KBM-7 (cell line): ENCODE data around the gene TBCE.
"Not testable (repeated sequence)": the region's sequence is repeated elsewhere in the genome, so short reads cannot be mapped to it uniquely, and the experiment has no call there.

Experiments used
- DNase-seq: peaks from one replicate; pipeline ENCODE4 v3.0.0-alpha.2; 2015
- in situ Hi-C: fragments of 300-500 bp; cut with MboI; formaldehyde crosslinking; loops from 2 replicates; pipeline ENCODE4 v1.14.3; 2020; ENCODE audit warnings: low sequenced_read_pairs, low pct_unique_long_range_greater_than_20kb, mixed read lengths

Gene TBCE

DNA sequence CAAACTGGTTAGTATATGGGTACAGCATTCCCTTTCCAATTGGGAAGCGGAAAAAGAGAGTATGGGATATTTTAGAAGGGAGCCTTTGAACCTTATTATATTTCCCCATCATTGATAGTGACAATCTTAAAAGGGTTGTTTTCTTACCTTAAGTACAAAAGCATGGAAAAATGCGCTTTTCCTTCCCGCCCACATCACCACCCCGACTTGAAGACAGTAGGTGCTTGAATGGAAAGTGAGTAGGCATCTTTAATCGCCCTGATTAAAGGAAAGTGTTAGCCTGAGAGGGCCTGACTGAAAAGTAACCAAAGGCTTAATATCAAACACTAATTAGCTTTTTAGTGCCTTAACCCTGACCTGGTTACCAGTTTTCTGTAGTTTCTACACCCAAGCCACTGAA lies 23.5 kb upstream of the TBCE start:
- in situ Hi-C loops = no loop called here
- DNase-seq = no peak

DNA sequence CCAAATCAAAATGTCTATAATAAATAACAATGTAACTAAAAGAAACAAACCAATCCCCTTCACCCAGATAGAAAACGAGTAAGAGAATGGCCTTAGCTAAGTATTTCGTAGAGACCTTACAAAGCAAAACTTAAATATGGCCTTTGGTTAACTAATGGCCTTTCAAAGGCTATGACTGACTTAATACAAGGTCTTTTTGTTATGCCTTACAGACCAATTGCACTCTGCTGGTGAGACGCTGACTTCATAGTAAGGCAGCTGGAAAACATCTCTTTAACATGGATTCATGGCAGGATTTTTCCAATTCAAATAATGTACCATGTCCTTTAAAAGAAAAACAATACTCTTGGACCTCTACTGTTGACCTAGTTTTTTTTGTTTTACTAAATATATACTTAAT lies 15.8 kb upstream of the TBCE start:
- no peak for DNase-seq
- in situ Hi-C loops = no loop called here

DNA sequence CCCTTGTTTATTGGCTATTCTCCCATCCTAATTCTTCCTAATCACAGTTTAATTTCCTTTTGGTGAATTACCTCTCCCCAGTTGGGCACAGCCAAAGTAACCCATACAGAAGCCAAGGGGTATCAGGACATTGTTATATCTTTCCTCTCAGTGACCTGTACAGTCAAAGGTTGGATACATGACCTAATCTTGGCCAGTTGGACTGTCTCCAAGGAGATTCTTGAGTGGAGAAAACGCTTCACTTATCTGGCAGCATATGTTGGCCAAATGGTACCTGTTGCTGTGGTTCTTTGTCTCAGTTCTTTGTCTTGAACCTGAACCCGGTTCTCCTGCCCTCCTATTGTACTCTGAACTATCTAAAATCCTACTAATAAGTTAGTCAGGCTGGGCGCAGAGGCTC lies 15.3 kb upstream of the TBCE start:
- no peak for DNase-seq
- in situ Hi-C loops = no loop called here

DNA sequence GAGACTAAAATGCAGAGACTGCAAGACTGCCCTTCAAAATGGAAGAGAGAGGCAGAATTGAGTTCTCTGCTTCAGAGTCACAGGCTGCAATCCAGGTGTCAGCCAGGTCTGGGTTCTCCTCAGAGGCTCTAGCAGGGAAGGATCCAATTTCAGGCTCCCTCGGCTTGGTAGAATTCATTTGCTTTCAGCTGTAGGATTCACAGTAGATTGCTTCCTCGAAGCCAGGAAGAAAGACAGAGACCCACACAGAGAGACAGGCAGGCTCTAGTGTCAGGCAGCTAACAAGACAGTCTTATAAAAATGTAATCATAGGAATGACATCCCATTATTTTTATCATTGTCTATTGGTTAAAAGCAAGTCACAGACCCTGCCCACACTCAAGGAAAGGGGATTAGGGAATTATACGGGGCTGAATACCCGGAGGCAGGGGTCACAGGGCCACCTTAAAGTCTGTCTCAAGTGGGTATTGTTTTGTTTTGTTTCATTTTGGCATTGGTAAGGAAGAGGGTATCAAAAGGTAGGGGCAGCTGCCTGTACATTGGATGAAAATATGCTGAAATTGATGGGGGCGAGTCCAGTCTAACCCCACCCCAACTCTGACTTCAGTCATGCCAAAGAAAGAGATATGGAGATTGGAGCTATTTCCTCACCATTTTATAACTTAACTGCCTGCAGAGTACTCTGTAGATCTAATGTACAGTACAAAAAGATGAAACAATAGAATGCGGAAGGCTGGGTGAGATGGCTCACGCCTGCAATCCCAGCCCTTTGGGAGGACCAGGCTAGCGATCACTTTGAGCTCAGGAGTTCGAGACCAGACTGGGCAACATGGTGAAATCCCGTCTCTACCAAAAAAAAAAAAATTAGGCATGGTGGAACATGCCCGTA lies 9.5 kb upstream of the TBCE start:
- DNase-seq = no peak
- in situ Hi-C loops = no loop called here

DNA sequence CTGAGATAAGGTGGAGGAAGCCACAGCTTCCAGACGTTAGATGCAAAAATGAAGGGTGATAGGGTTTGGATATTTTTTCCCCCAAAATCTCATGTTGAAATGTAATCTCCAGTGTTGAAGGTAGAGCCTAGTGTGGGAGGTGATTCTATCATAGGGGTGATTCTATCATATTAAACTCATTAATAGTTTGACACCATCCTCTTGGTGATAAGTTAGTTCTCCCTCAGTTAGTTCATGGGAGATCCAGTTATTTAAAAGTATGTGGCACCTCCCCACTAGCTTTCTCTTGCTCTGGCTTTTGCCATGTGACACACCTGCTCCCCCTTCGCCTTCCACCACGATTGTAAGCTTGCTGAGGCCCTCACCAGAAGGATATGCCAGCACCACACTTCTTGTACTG lies 8.3 kb upstream of the TBCE start:
- in situ Hi-C loops = no loop called here
- DNase-seq = no peak

DNA sequence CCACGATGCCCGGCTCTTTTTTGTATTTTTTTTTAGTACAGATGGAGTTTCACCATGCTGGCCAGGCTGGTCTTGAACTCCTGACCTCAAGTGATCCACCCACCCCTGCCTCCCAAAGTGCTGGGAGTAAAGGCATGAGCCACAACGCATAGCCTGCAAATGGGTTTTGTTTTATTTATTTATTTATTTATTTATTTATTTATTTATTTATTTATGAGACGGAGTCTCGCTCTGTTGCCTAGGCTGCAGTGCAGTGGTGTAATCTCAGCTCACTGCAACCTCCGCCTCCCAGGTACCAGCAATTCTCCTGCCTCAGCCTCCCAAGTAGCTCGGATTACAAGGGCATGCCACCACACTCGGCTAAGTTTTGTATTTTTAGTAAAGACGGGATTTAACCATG lies 3.0 kb upstream of the TBCE start:
- in situ Hi-C loops, DNase-seq: not testable (repeated sequence)

DNA sequence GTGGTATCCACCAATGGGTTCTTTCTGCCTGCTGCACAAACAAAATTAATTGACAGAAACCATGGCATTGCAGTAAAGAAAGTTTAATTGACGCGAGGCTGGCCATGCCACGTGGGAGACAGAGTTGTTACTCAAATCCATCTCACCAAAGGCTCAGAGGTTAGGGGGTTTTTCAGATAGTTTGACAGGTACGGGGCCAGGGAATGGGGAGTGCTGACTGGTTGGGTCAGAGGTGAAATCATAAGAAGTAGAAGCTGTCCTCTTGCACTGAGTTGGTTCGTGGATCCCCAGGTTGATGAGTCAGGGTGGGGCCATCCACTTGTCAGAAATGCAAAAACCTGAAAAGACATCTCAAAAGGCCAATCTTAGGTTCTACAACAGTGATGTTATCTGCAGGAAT lies 941 bp upstream of the TBCE start:
- in situ Hi-C loops = no loop called here
- DNase-seq = no peak

DNA sequence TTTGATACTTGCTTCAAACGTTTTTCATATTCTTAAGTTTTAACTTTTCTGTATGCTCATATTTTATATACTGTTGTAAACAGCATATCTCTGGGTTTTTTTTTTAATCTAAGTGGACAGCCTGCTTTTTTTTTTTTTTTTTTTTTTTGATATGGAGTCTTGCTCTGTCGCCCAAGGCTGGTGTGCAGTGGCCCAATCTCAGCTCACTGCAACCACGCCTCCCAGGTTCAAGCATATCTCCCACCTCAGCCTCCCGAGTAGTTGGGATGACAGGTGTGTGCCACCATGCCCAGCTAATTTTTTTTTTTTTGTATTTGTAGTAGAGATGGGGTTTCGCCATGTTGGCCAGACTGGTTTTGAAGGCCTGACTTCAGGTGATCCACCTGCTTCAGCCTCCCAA lies 1.2 kb downstream of the TBCE start:
- in situ Hi-C loops = no loop called here
- no peak for DNase-seq

DNA sequence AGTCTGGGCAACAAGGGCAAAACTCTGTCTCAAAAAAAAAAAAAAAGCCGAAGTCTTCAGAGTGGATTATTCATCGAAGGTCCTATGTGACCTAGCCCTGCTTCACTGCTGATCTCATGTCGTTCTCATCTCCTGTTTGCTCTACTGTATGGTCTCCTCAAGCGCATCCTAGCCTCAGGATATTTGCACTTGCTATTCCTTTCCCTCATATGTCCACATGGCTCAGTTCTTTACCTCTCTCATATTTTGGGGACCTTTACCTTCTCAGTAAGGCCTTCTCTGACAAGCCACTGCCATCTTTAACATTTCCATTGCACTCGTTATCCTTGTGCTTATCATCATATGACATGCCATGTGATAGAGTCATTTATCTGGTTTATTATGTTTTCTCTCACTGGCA lies 2.6 kb downstream of the TBCE start:
- in situ Hi-C loops = no loop called here
- DNase-seq = no peak

DNA sequence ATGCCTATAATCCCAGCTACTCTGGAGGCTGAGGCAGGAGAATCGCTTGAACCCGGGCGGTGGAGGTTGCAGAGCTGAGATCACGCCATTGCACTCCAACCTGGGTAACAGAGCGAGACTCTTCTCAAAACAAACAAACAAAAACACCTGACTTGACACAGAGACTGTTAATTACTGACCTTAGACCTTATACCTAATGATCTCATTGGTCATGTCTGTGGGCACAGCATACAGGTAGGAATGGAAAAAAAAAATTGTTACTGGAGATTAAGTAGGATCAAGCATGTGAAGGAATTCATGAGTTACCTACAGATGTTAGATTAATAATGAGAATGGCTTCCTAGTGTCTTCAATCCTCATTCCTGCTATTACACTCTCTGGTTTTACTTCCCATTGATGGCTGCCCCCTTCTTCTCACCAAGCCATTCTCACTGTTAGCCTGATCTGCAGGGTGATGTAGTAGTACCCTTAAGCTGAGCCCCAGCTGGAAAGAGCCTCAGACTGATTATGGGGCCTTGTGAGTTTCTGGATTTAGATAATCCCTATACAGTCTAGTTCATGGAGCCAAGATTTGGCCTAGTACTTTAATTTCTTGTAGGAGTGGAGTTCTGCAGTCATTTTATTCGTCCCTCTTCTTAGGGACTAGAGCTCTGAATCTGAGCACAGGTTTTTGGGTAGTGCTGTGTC lies 8.8 kb downstream of the TBCE start:
- in situ Hi-C loops = no loop called here
- DNase-seq = no peak

DNA sequence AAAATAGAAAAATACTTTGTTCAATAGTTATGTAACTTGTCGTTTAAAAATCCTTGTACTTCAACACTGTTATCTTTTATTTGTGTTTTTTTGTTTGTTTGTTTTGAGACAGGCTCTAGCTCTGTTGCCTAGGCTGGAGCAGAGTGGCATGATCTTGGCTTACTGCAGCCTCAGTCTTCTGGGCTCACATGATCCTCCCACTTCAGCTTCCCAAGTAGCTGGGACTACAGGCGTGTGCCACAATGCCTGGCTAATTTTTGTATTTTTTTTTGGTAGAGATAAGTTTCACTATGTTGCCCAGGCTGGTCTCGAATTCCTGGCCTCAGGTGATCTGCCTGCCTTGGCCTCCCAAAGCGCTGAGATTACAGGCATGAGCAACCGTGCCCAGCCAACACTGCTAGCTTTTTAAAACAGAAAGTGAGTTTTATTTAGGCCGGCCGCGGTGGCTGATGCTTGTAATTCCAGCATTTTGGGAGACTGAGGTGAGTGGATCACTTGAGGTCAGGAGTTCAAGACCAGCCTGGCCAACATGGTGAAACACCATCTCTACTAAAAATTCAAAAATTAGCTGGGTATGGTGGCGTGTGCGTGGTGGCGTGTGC lies 11.0 kb downstream of the TBCE start:
- in situ Hi-C loops, DNase-seq: not testable (repeated sequence)

DNA sequence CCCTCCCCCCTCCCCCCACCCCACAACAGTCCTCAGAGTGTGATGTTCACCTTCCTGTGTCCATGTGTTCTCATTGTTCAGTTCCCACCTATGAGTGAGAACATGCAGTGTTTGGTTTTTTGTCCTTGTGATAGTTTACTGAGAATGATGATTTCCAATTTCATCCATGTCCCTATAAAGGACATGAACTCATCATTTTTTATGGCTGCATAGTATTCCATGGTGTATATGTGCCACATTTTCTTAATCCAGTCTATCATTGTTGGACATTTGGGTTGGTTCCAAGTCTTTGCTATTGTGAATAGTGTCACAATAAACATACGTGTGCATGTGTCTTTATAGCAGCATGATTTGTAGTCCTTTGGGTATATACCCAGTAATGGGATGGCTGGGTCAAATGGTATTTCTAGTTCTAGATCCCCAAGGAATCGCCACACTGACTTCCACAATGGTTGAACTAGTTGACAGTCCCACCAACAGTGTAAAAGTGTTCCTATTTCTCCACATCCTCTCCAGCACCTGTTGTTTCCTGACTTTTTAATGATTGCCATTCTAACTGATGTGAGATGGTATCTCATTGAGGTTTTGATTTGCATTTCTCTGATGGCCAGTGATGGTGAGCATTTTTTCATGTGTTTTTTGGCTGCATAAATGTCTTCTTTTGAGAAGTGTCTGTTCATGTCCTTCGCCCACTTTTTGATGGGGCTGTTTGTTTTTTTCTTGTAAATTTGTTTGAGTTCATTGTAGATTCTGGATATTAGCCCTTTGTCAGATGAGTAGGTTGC lies 14.9 kb downstream of the TBCE start:
- in situ Hi-C loops, DNase-seq: not testable (repeated sequence)

DNA sequence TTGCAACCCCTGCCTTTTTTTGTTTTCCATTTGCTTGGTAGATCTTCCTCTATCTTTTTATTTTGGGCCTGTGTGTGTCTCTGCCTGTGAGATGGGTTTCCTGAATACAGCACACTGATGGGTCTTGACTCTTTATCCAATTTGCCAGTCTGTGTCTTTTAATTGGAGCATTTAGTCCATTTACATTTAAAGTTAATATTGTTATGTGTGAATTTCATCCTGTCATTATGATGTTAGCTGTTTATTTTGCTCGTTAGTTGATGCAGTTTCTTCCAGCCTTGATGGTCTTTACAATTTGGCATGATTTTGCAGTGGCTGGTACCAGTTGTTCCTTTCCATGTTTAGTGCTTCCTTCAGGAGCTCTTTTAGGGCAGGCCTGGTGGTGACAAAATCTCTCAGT lies 18.4 kb downstream of the TBCE start:
- in situ Hi-C loops, DNase-seq: not testable (repeated sequence)

DNA sequence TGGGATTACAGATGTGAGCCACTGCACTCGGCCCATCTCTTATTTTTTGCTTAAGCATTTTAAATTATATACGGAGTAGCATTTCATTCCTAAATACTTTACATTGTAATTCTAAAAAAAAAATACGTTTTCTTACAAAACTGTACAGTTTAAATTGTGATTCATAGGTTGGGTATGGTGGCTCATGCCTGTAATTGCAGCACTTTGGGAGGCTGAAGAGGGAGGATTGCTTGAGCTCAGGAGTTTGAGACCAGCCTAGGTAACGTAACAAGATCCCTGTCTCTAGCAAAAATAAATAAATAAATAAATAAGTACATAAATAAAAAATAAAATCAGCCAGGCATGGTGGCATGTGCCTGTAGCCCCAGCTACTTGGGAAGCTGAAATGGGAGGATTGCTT lies 24.6 kb downstream of the TBCE start:
- no peak for DNase-seq
- in situ Hi-C loops = no loop called here

DNA sequence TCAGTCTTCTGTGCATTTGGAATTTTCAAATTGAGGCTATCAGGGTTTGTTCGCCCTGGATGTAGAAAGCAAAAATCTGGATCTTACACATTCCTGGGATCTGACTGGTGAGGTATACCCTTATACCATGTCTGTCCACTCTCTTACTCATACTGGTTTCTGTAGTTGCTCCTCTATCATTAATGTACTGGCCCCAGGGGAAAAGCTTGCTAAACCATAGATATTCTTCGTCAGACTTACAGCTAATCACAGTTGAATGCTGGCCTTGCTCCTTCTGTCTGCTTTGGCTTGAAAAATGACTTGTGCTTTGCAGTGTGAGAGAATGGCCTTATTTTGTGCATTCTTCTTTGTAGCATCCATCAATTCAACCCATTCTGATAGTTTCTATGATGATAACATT lies 30.5 kb downstream of the TBCE start:
- DNase-seq = no peak
- in situ Hi-C loops = no loop called here

DNA sequence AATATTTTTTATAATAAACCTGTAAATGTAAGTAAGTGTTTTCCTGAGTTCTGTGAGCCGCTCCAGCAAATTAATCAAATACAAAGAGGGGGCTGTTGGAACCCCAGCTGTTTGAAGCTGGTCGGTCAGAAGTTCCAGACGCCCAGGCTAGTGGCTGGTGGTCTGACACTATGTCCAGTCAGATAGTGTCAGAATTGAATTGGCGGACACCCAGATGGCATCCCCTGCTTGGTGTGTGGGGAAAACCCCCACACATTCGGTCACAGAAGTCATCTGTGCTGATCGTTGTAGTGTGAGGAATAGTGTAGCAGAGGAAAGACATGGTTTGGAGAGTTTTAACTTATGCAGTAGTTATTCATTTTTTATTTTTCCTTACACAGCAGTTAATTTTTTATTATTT lies 32.4 kb downstream of the TBCE start:
- in situ Hi-C loops = no loop called here
- DNase-seq = no peak

DNA sequence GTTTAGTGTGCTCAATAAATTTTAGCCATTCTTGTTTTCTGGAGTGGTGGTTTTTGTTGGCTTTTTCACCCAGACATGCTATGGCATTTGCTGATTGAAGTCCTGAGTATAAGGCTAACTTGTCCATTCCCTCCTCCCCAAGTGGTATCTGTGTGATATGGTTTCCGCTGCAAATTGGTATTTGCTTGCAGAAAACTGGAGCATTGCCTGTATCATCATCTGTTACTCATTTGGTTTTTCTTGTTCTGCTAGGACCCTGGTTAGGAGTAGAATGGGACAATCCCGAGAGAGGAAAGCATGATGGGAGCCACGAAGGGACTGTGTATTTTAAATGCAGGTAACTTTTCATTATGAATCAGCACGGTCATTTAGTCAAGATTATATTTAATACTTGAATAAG lies 34.0 kb downstream of the TBCE start:
- no peak for DNase-seq
- in situ Hi-C loops = no loop called here

DNA sequence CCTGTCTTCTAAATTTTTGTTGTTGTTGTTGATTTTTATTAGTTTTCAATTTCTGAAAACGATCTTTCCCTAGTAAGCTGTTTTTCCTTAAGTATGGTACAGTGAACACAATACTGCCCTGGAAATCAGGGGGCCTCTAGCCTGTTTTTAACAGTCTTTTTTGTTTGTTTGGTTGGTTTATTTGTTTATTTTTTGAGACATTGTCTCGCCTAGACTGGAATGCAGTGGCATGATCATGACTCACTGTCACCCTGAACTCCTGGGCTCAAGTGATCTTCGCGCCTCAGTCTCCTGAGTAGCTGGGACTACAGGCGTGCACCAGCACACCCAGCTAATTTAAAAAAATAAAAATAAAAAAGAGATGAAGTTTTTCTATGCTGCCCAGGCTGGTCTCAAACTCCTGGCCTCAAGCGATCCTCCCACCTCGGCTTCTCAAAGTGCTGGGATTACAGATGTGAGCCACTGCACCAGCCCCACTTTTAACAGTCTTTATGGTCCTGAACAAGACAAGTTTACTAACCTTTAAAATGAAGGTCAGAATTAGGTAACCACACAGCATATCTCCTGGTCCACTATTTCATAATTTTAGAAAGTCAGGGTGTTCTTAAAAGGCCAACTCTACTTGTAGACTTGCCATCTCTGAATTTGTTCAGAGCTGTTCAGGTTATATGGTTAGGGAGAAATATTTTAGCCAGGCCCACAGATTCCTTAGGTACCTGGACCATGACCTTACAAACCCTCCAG lies 35.4 kb downstream of the TBCE start:
- in situ Hi-C loops = no loop called here
- DNase-seq = no peak

DNA sequence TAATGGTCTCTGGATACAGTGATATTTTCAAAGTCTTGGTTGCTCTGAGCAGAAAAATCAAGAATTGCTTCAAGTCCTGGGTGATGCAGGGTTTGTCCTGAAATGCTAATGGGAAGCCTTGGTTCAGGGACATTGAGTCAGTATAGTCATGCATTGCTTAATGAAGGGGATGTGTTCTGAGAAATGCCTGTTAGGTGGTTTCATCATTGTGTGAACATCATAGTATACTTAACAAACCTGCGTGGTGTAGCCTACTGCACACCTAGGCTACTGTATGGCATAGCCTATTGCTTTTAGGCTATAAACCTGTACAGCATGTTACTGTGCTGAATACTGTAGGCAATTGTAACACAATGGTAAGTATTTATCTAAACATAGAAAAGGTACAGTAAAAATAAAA lies 36.4 kb downstream of the TBCE start:
- in situ Hi-C loops = no loop called here
- no peak for DNase-seq
